Lower lobe of right lung (tissue), 2 donors: ENCODE results near the gene URB1. TPM values are rescaled to one million over a fixed set of nuclear protein-coding genes. Genes with fewer than 3 reads are reported as not detected.

Experiments
- ATAC-seq, 2 donors: fragments of 200-7000 bp; cut with Tn5 transposase; one replicate each; pipeline ENCODE4 v1.9.1; 2020 to 2022; ENCODE audit warnings: mild to moderate bottlenecking in 2 of 2, moderate library complexity in 2 of 2
- DNase-seq: peaks from one replicate; pipeline ENCODE4 v3.0.0-alpha.2; 2020
- H3K27ac ChIP-seq: fragments of 200-600 bp; one replicate; pipeline ENCODE4 v1.8.0; 2022
- H3K27me3 ChIP-seq: fragments of 200-600 bp; one replicate; pipeline ENCODE4 v1.8.0; 2022; ENCODE audit warnings: low read depth
- H3K36me3 ChIP-seq: fragments of 200-600 bp; one replicate; pipeline ENCODE4 v1.8.0; 2022; ENCODE audit warnings: mild to moderate bottlenecking
- H3K4me1 ChIP-seq: fragments of 200-600 bp; one replicate; pipeline ENCODE4 v1.8.0; 2022
- H3K4me3 ChIP-seq: fragments of 200-600 bp; one replicate; pipeline ENCODE4 v1.8.0; 2022; ENCODE audit warnings: mild to moderate bottlenecking
- H3K9me3 ChIP-seq: fragments of 200-600 bp; one replicate; pipeline ENCODE4 v1.8.0; 2022
- CTCF ChIP-seq: fragments of 200-600 bp; IDR thresholded peaks from one replicate; pipeline ENCODE4 v1.8.0; 2022; ENCODE audit warnings: antibody characterized with exemption, mild to moderate bottlenecking
- intact Hi-C: fragments of 100-400 bp; cut with DNase I; formaldehyde crosslinking; loops from one replicate; pipeline ENCODE4 v1.11.0; 2022
- total RNA-seq: library from RNA; stranded (reverse); fragmentation: NEBNext Ultra II Directional; extraction: Animal tissue kit (Norgen Biotek cat#: 25700); gene quantifications from one replicate; pipeline ENCODE4 v1.2.1, GENCODE V29; 2021
- donor health status: DM: no; HTN: yes; CAD: no; lungs with severe emphysema.

Gene URB1
- total RNA-seq, 1 donor from 2014 or later = 10.3 TPM

- H3K4me3 ChIP-seq = no peak overlapping the region
- intact Hi-C loops = no loop called here
- no peaks in the 10 kb centered on the region for H3K36me3 ChIP-seq
- no peak overlapping the region for H3K27ac ChIP-seq
- no peak for TF ChIP-seq CTCF
- H3K4me1 ChIP-seq = peaks cover 20% of the 10 kb centered on the region
- H3K27me3 ChIP-seq = no peaks in the 10 kb centered on the region
- DNase-seq (no peak), ATAC-seq (peak; percentile 29 to 39)
- peaks cover 3% of the 10 kb centered on the region for H3K9me3 ChIP-seq
These were observed 33.8 kb upstream of the URB1 start for GRCh38 chr21:32426592-32427051.

- DNase-seq (no peak), ATAC-seq (no peak)
- Histone ChIP-seq H3K4me1 (peaks cover 20% of the 10 kb centered on the region), H3K27ac (no peak overlapping the region), H3K36me3 (no peaks in the 10 kb centered on the region), H3K9me3 (peaks cover 3% of the 10 kb centered on the region), H3K4me3 (no peak overlapping the region), H3K27me3 (no peaks in the 10 kb centered on the region)
- no peak for TF ChIP-seq CTCF
- intact Hi-C loops = no loop called here
These were observed 33.3 kb upstream of the URB1 start for GRCh38 chr21:32426066-32426465.

- no peaks in the 10 kb centered on the region for H3K36me3 ChIP-seq
- TF ChIP-seq CTCF = no peak
- ATAC-seq (no peak), DNase-seq (no peak)
- peaks cover 3% of the 10 kb centered on the region for H3K9me3 ChIP-seq
- no peak overlapping the region for H3K4me3 ChIP-seq
- no peaks in the 10 kb centered on the region for H3K27me3 ChIP-seq
- intact Hi-C loops = no loop called here
- H3K4me1 ChIP-seq = peaks cover 20% of the 10 kb centered on the region
- H3K27ac ChIP-seq = no peak overlapping the region
These were observed 32.8 kb upstream of the URB1 start for GRCh38 chr21:32425628-32426027.

GRCh38 chr21:32424674-32425073 is 31.9 kb upstream of the URB1 start:
- Histone ChIP-seq H3K4me3 (no peak overlapping the region), H3K4me1 (peaks cover 20% of the 10 kb centered on the region), H3K9me3 (no peaks in the 10 kb centered on the region), H3K36me3 (no peaks in the 10 kb centered on the region), H3K27ac (no peak overlapping the region), H3K27me3 (no peaks in the 10 kb centered on the region)
- ATAC-seq = no peak
- no peak for DNase-seq
- no peak for TF ChIP-seq CTCF
- intact Hi-C loops = no loop called here

- H3K4me1 ChIP-seq = peaks cover 20% of the 10 kb centered on the region
- ATAC-seq = no peak
- no peaks in the 10 kb centered on the region for H3K36me3 ChIP-seq
- no peak overlapping the region for H3K4me3 ChIP-seq
- TF ChIP-seq CTCF = no peak
- intact Hi-C loops = no loop called here
- no peak overlapping the region for H3K27ac ChIP-seq
- DNase-seq = no peak
- no peaks in the 10 kb centered on the region for H3K27me3 ChIP-seq
- no peaks in the 10 kb centered on the region for H3K9me3 ChIP-seq
These were observed 31.4 kb upstream of the URB1 start for GRCh38 chr21:32424191-32424535.
